Measurements from ENCODE around the gene RNF11.
"Not testable (repeated sequence)": the region's sequence is repeated elsewhere in the genome, so short reads cannot be mapped to it uniquely, and the experiment has no call there.

Gene RNF11

GRCh38 chr1:51235673-51236530 is at the start of gene RNF11:
RNF11 (plus strand) TSS chr1:51236273; CDS start chr1:51236757, 484 bp downstream.
- DNase-seq = peak; percentile 92

GRCh38 chr1:51188230-51188629 is 47.8 kb upstream of the RNF11 start:
- no peak for DNase-seq

- DNase-seq = peak; percentile 56
These were observed 46.5 kb upstream of the RNF11 start for GRCh38 chr1:51189421-51190073.

GRCh38 chr1:51190961-51191360 is 45.1 kb upstream of the RNF11 start:
- DNase-seq = no peak

GRCh38 chr1:51192213-51192843 is 43.7 kb upstream of the RNF11 start:
- peak; percentile 57 for DNase-seq

- DNase-seq = no peak
These were observed 42.5 kb upstream of the RNF11 start for GRCh38 chr1:51193564-51193963.

GRCh38 chr1:51203121-51203873 is 32.8 kb upstream of the RNF11 start:
- no peak for DNase-seq

- DNase-seq = no peak
These were observed 32.2 kb upstream of the RNF11 start for GRCh38 chr1:51203874-51204245.

GRCh38 chr1:51210055-51210454 is 26.0 kb upstream of the RNF11 start:
- DNase-seq = no peak

- DNase-seq = no peak
These were observed 25.4 kb upstream of the RNF11 start for GRCh38 chr1:51210676-51211075.

- peak; percentile 25 for DNase-seq
These were observed 21.4 kb upstream of the RNF11 start for GRCh38 chr1:51214615-51215131.

GRCh38 chr1:51215169-51215568 is 20.9 kb upstream of the RNF11 start:
- no peak for DNase-seq

- DNase-seq = no peak
These were observed 19.4 kb upstream of the RNF11 start for GRCh38 chr1:51216631-51217030.

GRCh38 chr1:51217101-51217500 is 19.0 kb upstream of the RNF11 start:
- no peak for DNase-seq

GRCh38 chr1:51218570-51218969 is 17.5 kb upstream of the RNF11 start:
- no peak for DNase-seq

GRCh38 chr1:51219022-51219421 is 17.1 kb upstream of the RNF11 start:
- DNase-seq = no peak

- not testable (repeated sequence) for DNase-seq
These were observed 14.5 kb upstream of the RNF11 start for GRCh38 chr1:51221529-51221928.

- no peak for DNase-seq
These were observed 13.8 kb upstream of the RNF11 start for GRCh38 chr1:51222136-51222787.

GRCh38 chr1:51222809-51223208 is 13.3 kb upstream of the RNF11 start:
- DNase-seq = no peak

GRCh38 chr1:51224255-51224654 is 11.8 kb upstream of the RNF11 start:
- no peak for DNase-seq

GRCh38 chr1:51227231-51227960 is 8.7 kb upstream of the RNF11 start:
- DNase-seq = not testable (repeated sequence)

GRCh38 chr1:51228471-51228870 is 7.6 kb upstream of the RNF11 start:
- DNase-seq = not testable (repeated sequence)
